GOT3 (cell line): ENCODE data around the gene MRPL44.
"Not testable (repeated sequence)": the region's sequence is repeated elsewhere in the genome, so short reads cannot be mapped to it uniquely, and the experiment has no call there.

Experiments
- DNase-seq: peaks from one replicate; lab custom pipeline; 2025; ENCODE audit warnings: mixed read lengths; lab: John Stamatoyannopoulos, UW

MRPL44 gene

GRCh38 chr2:223971731-223972130, 14.5 kb downstream of the MRPL44 start:
- no peak for DNase-seq

GRCh38 chr2:223972656-223973102, 15.4 kb downstream of the MRPL44 start:
- DNase-seq = no peak

- no peak for DNase-seq
Measured at GRCh38 chr2:223973606-223974005, 16.3 kb downstream of the MRPL44 start.

GRCh38 chr2:223976635-223977226, 19.5 kb downstream of the MRPL44 start:
- no peak for DNase-seq

- no peak for DNase-seq
Measured at GRCh38 chr2:223978451-223978850, 21.2 kb downstream of the MRPL44 start.

- DNase-seq = no peak
Measured at GRCh38 chr2:223979730-223980396, 22.6 kb downstream of the MRPL44 start.

- DNase-seq = no peak
Measured at GRCh38 chr2:223980397-223980735, 23.1 kb downstream of the MRPL44 start.

- DNase-seq = no peak
Measured at GRCh38 chr2:223980803-223981202, 23.5 kb downstream of the MRPL44 start.

- no peak for DNase-seq
Measured at GRCh38 chr2:223981241-223981640, 24.0 kb downstream of the MRPL44 start.

GRCh38 chr2:223989206-223989855, 32.1 kb downstream of the MRPL44 start:
- DNase-seq = no peak

GRCh38 chr2:223989856-223990232, 32.6 kb downstream of the MRPL44 start:
- DNase-seq = no peak

- no peak for DNase-seq
Measured at GRCh38 chr2:223991611-223992010, 34.3 kb downstream of the MRPL44 start.

- DNase-seq = no peak
Measured at GRCh38 chr2:223993634-223994232, 36.5 kb downstream of the MRPL44 start.

- DNase-seq = no peak
Measured at GRCh38 chr2:223994562-223995162, 37.4 kb downstream of the MRPL44 start.

- DNase-seq = no peak
Measured at GRCh38 chr2:223995569-223995968, 38.3 kb downstream of the MRPL44 start.

- no peak for DNase-seq
Measured at GRCh38 chr2:223996391-223996790, 39.1 kb downstream of the MRPL44 start.

GRCh38 chr2:223997938-223998337, 40.7 kb downstream of the MRPL44 start:
- DNase-seq = no peak

GRCh38 chr2:223998948-223999347, 41.7 kb downstream of the MRPL44 start:
- no peak for DNase-seq

- no peak for DNase-seq
Measured at GRCh38 chr2:223999862-224000261, 42.6 kb downstream of the MRPL44 start.

GRCh38 chr2:224000662-224001061, 43.4 kb downstream of the MRPL44 start:
- DNase-seq = not testable (repeated sequence)

- no peak for DNase-seq
Measured at GRCh38 chr2:224004105-224004695, 46.9 kb downstream of the MRPL44 start.

GRCh38 chr2:224008702-224009261, 51.5 kb downstream of the MRPL44 start:
- no peak for DNase-seq
